Calu3 (cell line): ENCODE data around the gene CAPZA1. TPM values are rescaled to one million over a fixed set of nuclear protein-coding genes. Genes with fewer than 3 reads are reported as not detected.
A peak's percentile ranks its signal among the peaks of the same experiment; 100 is the strongest.

ENCODE experiments used
- BruUV-seq: library from RNA; stranded (reverse); fragments of 400-500 nt; replicated peaks from 2 replicates; lab custom pipeline; 2021; lab: Mats Ljungman, UMichigan
- CTCF ChIA-PET: fragments of 300-600 bp; sonication (Branson Sonifier 250); formaldehyde crosslinking; loops from one replicate; lab custom pipeline; 2022; ENCODE audit warnings: antibody characterized with exemption; lab: Charles Lee
- DNase-seq: peaks from one replicate; pipeline ENCODE4 v3.0.0; 2022
- H3K27ac Mint-ChIP-seq: one replicate; pipeline ENCODE4 v1.8.0; 2022; ENCODE audit warnings: mixed read lengths; ENCODE audit not compliant: unreplicated experiment
- H3K27me3 Mint-ChIP-seq: one replicate; pipeline ENCODE4 v1.8.0; 2022; ENCODE audit warnings: mixed read lengths; ENCODE audit not compliant: unreplicated experiment
- H3K36me3 Mint-ChIP-seq: one replicate; pipeline ENCODE4 v1.8.0; 2022; ENCODE audit warnings: mild to moderate bottlenecking, moderate library complexity, mixed read lengths; ENCODE audit not compliant: insufficient read depth, unreplicated experiment
- H3K4me1 Mint-ChIP-seq: one replicate; pipeline ENCODE4 v1.8.0; 2022; ENCODE audit warnings: mild to moderate bottlenecking, low read depth, mixed read lengths; ENCODE audit not compliant: unreplicated experiment
- H3K4me3 Mint-ChIP-seq: one replicate; pipeline ENCODE4 v1.8.0; 2022; ENCODE audit warnings: mild to moderate bottlenecking, low read depth, moderate library complexity, mixed read lengths; ENCODE audit not compliant: unreplicated experiment
- H3K9me3 Mint-ChIP-seq: one replicate; pipeline ENCODE4 v1.8.0; 2022; ENCODE audit warnings: low read depth, mixed read lengths; ENCODE audit not compliant: unreplicated experiment
- intact Hi-C: fragments of 100-400 bp; cut with micrococcal nuclease; formaldehyde crosslinking; loops from one replicate; pipeline ENCODE4 v1.10.0; 2022; ENCODE audit not compliant: unreplicated experiment
- total RNA-seq: library from RNA; stranded (reverse); gene quantifications from 2 replicates; pipeline ENCODE4 v1.2.3, GENCODE V29; 2022
- TF ChIP-seq, protein P1 (sequence below): fragments of 200-600 bp; IDR thresholded peaks from one replicate; pipeline ENCODE4 v1.8.0; 2022; ENCODE audit warnings: antibody characterized with exemption; ENCODE audit not compliant: unreplicated experiment

Gene CAPZA1
- total RNA-seq, 1 experiment from 2014 or later = 103 TPM

DNA sequence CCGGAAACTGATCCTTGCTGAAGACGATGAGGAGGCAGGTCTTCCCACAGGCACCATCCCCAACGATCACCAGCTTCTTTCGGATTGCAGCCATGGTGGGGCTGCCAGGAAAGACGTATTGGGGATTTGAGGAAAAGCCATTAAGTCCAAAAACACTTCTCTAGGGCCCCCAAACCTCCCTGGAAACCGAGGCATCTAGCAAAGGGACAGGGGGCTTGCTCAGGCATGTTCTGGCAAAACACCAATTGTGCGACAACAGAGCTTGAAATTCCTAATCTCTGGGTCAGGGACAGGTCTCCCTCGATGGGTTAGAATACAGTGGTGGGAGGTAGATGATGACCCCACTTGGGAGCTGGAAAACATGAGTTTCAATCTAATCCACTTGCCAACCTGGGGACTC is 84.1 kb downstream of the CAPZA1 start:
- H3K36me3 Mint-ChIP-seq = peaks cover 86% of the 10 kb centered on the region
- BruUV-seq = TSS peak; percentile 26
- H3K4me1 Mint-ChIP-seq = peaks cover 65% of the 10 kb centered on the region
- intact Hi-C loops = loop anchor here (2.0 kb wide), 1 partner anchor 85 kb away; the partner anchor contains the start of genes CAPZA1 and ST7L
- CTCF ChIA-PET = interaction anchor here (2.1 kb wide), 1 partner anchor 29 kb away, joined by 10 read pairs; the partner anchor contains the start of gene MOV10
- no peaks in the 10 kb centered on the region for H3K27me3 Mint-ChIP-seq
- DNase-seq = no peak
- no peak overlapping the region for H3K27ac Mint-ChIP-seq
- peak overlapping the region; percentile 97 for H3K4me3 Mint-ChIP-seq
- TF ChIP-seq, protein P1, sequence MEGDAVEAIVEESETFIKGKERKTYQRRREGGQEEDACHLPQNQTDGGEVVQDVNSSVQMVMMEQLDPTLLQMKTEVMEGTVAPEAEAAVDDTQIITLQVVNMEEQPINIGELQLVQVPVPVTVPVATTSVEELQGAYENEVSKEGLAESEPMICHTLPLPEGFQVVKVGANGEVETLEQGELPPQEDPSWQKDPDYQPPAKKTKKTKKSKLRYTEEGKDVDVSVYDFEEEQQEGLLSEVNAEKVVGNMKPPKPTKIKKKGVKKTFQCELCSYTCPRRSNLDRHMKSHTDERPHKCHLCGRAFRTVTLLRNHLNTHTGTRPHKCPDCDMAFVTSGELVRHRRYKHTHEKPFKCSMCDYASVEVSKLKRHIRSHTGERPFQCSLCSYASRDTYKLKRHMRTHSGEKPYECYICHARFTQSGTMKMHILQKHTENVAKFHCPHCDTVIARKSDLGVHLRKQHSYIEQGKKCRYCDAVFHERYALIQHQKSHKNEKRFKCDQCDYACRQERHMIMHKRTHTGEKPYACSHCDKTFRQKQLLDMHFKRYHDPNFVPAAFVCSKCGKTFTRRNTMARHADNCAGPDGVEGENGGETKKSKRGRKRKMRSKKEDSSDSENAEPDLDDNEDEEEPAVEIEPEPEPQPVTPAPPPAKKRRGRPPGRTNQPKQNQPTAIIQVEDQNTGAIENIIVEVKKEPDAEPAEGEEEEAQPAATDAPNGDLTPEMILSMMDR = no peak
- H3K9me3 Mint-ChIP-seq = no peaks in the 10 kb centered on the region

DNA sequence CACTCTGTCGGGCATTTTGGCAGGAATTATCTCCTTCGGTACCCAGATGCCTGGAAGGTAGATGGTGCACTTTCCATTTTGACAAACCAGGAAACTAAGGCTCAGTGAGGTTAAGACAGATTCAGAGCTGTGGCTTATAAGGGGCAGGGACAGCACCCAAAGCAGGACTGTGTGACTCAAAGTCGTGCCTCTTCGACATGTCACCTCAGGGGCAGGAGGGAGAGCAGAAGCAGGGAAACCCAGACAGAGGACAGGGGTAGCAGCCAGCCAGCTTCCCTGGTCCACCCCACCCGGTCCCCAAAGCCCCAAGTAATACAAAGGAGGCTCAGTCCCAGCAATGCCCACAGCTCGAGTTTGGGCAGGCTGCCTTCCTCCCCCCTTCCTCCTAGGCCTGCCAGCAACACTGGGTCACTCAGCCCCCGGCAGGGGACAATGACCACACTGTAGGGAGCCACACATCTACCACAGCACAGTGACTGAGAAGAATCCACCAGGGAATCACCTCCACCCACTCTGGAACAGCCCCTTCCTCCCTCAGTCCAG is 84.8 kb downstream of the CAPZA1 start:
- CTCF ChIA-PET = interaction anchor here (0.6 to 2.1 kb wide), 3 partner anchors 30 to 114 kb away, joined by 3 to 10 read pairs (median 4); partner anchors contain the start of gene MOV10
- H3K27ac Mint-ChIP-seq = peak overlapping the region; percentile 88
- intact Hi-C loops = loop anchor here (2.0 kb wide), 1 partner anchor 86 kb away; the partner anchor contains the start of genes CAPZA1 and ST7L
- no peak for DNase-seq
- peak overlapping the region; percentile 97 for H3K4me3 Mint-ChIP-seq
- TF ChIP-seq, protein P1 = no peak
- H3K27me3 Mint-ChIP-seq = no peaks in the 10 kb centered on the region
- H3K9me3 Mint-ChIP-seq = no peaks in the 10 kb centered on the region
- peaks cover 78% of the 10 kb centered on the region for H3K36me3 Mint-ChIP-seq
- BruUV-seq = no TSS peak
- peaks cover 57% of the 10 kb centered on the region for H3K4me1 Mint-ChIP-seq

DNA sequence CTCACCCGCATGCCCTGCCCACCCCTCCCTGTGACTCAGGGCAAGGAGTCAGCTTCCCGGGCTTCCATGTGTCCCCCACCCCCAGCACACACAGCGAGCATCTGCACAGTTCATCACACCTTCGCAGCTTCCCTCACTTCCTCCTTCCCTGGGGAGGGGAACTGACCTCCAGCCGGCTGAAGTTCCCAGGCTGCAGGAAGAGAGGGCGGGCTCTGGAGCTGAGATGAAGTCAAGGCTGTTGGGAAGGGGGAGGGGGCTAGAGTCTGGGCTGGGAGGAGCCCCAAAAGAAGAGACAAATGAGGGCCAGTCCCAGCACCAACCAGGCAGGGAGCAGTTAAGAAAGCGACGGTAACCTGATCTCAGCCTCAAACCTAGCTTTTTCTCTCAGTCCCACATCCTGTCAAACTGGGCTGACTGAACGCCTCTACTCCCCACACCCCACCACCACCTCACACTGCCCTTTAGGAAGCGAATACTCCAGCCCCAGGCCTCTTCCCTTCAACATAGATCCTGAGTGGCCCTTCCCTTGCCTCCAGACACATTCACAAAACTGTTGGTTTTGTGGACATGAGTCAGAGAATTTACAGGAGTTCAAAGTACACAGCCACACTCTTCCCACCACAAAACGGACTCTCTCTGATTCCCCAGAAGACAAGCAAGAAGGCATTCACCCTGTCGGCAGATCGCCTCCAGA is 85.4 kb downstream of the CAPZA1 start:
- no peaks in the 10 kb centered on the region for H3K9me3 Mint-ChIP-seq
- TF ChIP-seq, protein P1 = no peak
- BruUV-seq = no TSS peak
- DNase-seq = peak; percentile 82
- CTCF ChIA-PET = interaction anchor here (0.6 to 2.1 kb wide), 3 partner anchors 31 to 115 kb away, joined by 3 to 10 read pairs (median 4); partner anchors contain the start of gene MOV10
- peak overlapping the region; percentile 88 for H3K27ac Mint-ChIP-seq
- no peaks in the 10 kb centered on the region for H3K27me3 Mint-ChIP-seq
- H3K36me3 Mint-ChIP-seq = peaks cover 72% of the 10 kb centered on the region
- H3K4me3 Mint-ChIP-seq = peak overlapping the region; percentile 97
- intact Hi-C loops = loop anchor here (2.0 to 5.0 kb wide), 3 partner anchors 68 to 313 kb away; partner anchors contain the start of genes CAPZA1 and ST7L
- peaks cover 51% of the 10 kb centered on the region for H3K4me1 Mint-ChIP-seq

DNA sequence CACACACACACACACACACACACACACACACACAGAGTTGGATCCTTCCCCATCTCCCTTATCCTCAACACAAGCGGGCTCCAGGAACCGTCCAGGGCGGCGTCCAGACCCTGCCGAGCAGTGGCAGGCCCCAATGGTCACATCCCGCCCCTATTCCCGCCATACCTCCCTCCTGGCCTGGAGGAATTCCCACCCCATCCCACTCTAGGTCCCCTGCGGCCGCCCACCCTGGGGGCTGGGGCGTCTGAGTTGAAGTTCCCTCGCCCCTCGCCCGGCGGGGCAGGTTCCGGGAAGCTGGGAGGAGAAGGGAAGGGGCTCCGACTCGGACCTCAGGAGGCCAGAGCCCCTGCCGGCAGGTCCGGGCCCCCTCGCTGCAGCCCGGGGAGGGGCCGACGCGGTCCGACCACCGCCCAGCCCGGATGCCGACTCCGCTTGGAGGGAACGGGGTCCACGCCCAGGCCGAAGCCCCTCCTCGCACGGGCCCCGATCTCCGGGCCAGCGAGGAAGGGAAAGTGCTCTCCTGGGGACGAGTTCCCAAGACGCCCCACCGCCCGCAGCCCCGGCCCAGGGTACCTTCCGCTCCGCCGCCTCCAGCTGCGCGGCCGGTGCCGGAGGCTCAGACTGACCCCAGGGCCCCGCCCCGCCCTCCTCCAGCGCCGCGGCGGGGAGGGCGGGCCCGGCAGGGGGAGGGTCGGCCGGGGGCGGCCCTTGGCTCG is 87.0 kb downstream of the CAPZA1 start, which contains the start of gene RHOC:
TSS of gene RHOC (minus strand) at position 623 of the 716 bp plus-strand sequence. CDS start 3,328 bp downstream, outside the sequence.
- TF ChIP-seq, protein P1 = no peak
- Mint-ChIP-seq H3K9me3 (no peaks in the 10 kb centered on the region), H3K36me3 (peaks cover 56% of the 10 kb centered on the region), H3K4me1 (peaks cover 39% of the 10 kb centered on the region), H3K27ac (peak within 1 kb of the TSS; percentile 96), H3K4me3 (peak within 1 kb of the TSS; percentile 97), H3K27me3 (no peaks in the 10 kb centered on the region)
- peak; percentile 74 for DNase-seq
- intact Hi-C loops = loop anchor here (5.0 kb wide), 2 partner anchors 69 to 314 kb away; no protein-coding TSS in a partner anchor
- no TSS peak for BruUV-seq
- CTCF ChIA-PET = interaction anchor here (0.6 to 1.0 kb wide), 2 partner anchors 8 to 312 kb away, joined by 3 read pairs; no protein-coding TSS in a partner anchor
